GM12891 (cell line): ENCODE measurements around the gene SLC27A1.

Source experiments
- DNase-seq: peaks from one replicate; pipeline ENCODE4 v3.0.0; 2011; ENCODE audit warnings: low spot score; ENCODE audit not compliant: insufficient read length
- FAIRE-seq: peaks from 2 replicates; lab custom pipeline; 2011; peaks lifted over from hg19 to GRCh38; lab: Jason Lieb, UNC
- PAX5 ChIP-seq: IDR thresholded peaks from 2 replicates; pipeline ENCODE4 v1.6.1; 2011; ENCODE audit warnings: low read length, moderate library complexity, mild to moderate bottlenecking; ENCODE audit not compliant: insufficient read depth, severe bottlenecking
- POLR2A ChIP-seq: IDR thresholded peaks from 2 replicates; pipeline ENCODE4 v1.6.1; 2011; ENCODE audit warnings: low read depth, low read length, control low read depth
- POLR2AphosphoS5 ChIP-seq: IDR thresholded peaks from 2 replicates; pipeline ENCODE4 v1.6.1; 2011; ENCODE audit warnings: low read depth, low read length, control low read depth
- POU2F2 ChIP-seq: IDR thresholded peaks from 2 replicates; pipeline ENCODE4 v1.6.1; 2011; ENCODE audit warnings: low read depth, mild to moderate bottlenecking, control low read depth, low read length, moderate library complexity
- SPI1 ChIP-seq: IDR thresholded peaks from 2 replicates; pipeline ENCODE4 v1.6.1; 2011; ENCODE audit warnings: low read depth, low read length, control low read depth
- TAF1 ChIP-seq: IDR thresholded peaks from 2 replicates; pipeline ENCODE4 v1.6.1; 2011; ENCODE audit warnings: low read depth, low read length, control low read depth

Gene SLC27A1

DNA sequence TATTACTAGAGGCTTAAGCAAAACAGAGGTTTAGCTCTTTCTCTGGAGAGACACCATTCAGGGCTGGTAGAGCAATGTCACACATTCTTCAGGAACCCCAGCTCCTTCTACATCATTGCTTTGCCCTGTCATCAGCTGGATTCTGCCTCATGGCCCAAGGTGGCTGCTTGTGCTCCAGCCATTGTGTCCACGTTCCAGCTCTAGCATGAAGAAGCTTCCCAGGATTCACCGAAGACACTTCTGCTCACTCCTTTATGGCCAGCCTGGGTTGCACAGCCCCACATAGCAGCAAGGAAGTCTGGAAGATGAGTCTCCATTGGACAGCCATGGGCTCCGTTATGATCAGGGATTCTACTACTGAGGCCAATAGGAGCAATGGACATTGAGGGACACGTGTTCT lies 54.3 kb downstream of the SLC27A1 start:
- TF ChIP-seq TAF1: no peak
- TF ChIP-seq SPI1: no peak
- no peak for TF ChIP-seq POU2F2
- TF ChIP-seq POLR2A: no peak
- TF ChIP-seq POLR2AphosphoS5: no peak
- no peak for TF ChIP-seq PAX5
- DNase-seq (no peak), FAIRE-seq (no peak)

DNA sequence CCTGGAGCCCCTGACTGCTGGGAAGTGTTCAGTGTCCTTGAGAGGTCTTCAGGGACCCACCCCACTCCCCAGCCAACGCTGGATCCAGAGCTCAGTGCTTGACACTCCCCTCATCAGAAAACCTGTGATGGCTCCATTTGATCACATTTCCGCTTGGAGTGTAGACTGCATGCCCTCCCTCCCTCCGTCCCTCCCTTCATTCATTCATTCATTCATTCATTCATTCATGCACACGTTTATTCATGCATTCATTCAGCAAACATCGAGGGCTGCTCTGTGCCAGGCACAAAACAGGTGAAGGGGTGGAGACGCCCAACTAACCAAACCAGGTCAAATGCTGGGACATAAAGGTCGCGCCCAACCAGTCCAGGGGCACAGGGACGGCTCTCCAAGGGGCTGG lies 54.8 kb downstream of the SLC27A1 start:
- TF ChIP-seq PAX5 (no peak), TAF1 (no peak), POU2F2 (no peak)
- FAIRE-seq (peak; percentile 23), DNase-seq (no peak)

DNA sequence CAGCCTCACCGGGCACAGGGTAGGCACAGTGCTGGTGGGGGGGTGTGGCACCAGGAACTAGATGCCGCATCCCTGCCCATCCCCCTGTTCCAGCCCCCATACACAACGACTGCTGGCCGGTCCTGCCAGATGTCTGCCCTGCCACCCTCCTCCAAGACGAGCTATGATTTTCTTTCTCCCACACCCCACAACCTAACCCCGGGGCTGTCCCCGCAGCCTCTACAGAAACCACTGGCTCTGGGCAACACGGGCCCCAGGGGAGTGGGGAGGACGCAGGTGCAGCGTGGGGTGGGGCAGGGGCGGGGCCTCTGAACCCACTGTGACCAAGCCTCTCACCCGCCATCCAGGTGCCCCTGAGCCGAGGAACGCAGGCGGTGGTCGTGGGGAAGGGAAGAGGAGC lies 56.6 kb downstream of the SLC27A1 start:
- TF ChIP-seq PAX5: no peak
- 0 out of 2 replicates have a peak, but pooled peaks have one; percentile 26 for TF ChIP-seq POU2F2
- DNase-seq (peak; percentile 47), FAIRE-seq (peak; percentile 84)

DNA sequence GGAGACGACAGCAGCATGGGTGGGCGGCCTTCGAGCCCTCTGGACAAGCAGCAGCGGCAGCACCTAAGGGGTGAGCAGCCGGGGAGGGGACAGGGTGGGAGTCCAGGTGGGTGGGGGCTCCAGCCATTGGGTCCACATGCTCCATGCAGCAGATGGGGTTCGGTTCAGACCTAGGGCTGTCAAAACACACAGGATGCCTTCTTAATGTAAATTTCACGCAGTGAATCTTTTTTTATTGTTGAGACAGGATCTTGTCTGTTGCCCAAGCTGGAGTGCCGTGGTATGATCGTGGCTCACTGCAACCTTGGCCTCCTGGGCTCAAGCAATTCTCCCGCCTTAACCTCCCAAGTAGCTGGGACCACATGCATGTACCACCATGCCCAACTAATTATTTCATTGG lies 57.0 kb downstream of the SLC27A1 start:
- no peak for DNase-seq
- FAIRE-seq: no peak
- TF ChIP-seq SPI1 (no peak), POU2F2 (0 out of 2 replicates have a peak, but pooled peaks have one; percentile 1), POLR2A (no peak), TAF1 (no peak), POLR2AphosphoS5 (no peak)

DNA sequence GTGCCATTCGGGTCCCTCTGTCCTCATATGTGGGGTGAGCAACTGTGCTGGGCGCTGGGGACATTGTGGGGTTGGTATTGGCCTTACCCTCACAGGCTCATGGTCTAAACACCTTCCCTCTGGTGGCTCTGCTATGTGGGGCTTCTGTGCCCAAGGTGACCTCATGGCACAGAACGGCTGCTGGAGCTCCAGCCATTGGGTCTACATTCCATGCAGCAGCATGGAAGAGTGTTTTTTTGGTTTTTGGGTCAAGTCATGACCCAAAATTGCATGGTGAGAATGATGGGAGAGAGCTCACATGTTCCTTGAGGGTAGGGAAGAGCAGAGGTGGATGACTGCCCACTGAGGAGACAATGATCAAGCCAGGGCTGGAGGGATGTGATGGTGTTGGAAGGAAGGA lies 58.3 kb downstream of the SLC27A1 start:
- no peak for DNase-seq
- no peak for TF ChIP-seq POLR2AphosphoS5
- TF ChIP-seq POU2F2: no peak
- TF ChIP-seq POLR2A: no peak
- TF ChIP-seq SPI1: no peak
- no peak for TF ChIP-seq PAX5
- TF ChIP-seq TAF1: no peak
- FAIRE-seq: no peak

DNA sequence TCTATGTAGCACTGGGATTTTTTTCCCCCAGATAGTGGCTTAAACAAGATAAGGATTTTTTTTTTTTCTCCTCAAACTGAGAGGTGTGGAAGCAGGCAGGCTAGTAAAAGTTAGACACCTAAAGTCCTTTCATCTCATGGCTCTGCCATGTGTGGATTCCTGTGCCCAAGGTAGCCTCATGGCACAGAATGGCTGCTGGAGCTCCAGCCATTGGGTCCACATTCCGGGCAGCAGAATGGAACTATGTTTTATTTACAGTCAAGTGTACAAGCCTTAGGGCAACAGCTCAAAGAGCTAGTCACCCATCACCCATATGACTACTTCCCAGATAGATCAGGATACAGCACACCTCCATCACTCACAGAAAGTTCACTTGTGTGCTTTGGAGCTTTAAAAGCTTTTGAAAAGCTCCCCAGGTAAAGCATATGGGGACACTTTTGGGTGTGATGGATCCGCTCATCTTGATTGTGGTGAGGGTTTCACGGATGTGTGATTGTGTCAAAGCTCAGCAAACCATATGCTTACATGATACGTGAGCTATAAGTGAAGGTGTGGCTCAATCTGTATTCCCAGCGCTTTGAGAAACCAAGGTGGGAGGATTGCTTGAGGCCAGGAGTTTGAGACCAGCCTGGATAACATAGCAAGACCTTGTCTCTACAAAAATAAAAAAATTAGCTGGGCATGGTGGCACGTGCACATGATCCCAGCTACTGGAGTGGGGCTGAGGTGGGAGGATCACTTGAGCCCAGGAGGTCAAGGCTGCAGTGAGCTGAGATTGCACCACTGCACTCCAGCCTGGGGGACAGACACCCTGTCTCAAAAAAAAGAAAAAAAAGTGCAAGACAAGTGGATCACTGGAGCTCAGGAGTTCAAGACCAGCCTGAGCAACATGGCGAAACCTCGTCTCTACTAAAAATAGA lies 59.2 kb downstream of the SLC27A1 start:
- DNase-seq (no peak), FAIRE-seq (no peak)
- no peak for TF ChIP-seq SPI1
- no peak for TF ChIP-seq TAF1
- no peak for TF ChIP-seq PAX5
- no peak for TF ChIP-seq POLR2A
- TF ChIP-seq POLR2AphosphoS5: no peak
- TF ChIP-seq POU2F2: no peak

DNA sequence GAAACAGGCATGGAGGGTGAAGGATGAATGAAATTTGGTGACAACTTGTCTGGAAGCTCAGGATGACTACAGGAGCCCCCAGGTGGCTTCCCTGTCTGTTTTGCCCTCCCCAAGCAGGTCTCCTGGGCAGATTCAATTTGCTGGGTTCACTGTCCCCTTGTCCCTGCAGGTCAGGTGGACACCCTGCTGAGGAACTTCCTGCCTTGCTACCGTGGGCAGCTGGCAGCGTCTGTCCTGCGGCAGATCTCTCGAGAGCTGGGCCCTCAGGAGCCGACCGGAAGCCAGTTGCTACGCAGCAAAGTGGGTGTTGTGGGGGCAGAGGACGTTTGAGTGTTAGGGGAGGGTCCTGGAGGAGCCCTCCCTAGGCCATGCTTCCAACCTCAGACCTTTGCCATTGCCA lies 60.3 kb downstream of the SLC27A1 start:
- DNase-seq (no peak), FAIRE-seq (peak; percentile 63)
- no peak for TF ChIP-seq SPI1
- 0 out of 2 replicates have a peak, but pooled peaks have one; percentile 16 for TF ChIP-seq POU2F2
- no peak for TF ChIP-seq TAF1

DNA sequence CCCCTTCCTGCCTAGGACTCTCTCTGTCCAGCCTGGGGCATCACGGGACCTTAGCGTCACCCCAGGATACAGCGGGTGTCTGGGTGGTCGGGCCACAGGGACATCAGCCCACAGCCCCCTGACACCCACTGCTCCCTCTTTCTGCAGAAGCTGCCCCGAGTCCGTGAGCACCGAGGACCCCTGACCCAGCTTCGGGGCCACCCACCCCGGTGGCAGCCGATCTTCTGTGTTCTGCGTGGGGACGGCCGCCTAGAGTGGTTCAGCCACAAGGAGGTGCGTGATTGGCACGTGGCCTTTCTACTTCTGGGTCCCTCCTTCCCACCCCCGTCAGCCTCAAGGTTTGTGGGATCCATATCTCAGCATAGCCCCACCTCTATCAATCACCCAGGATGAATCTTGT lies 61.8 kb downstream of the SLC27A1 start:
- DNase-seq (no peak), FAIRE-seq (no peak)
- no peak for TF ChIP-seq POLR2A
- no peak for TF ChIP-seq POU2F2
- no peak for TF ChIP-seq PAX5
- TF ChIP-seq TAF1: no peak
- no peak for TF ChIP-seq SPI1
- no peak for TF ChIP-seq POLR2AphosphoS5

DNA sequence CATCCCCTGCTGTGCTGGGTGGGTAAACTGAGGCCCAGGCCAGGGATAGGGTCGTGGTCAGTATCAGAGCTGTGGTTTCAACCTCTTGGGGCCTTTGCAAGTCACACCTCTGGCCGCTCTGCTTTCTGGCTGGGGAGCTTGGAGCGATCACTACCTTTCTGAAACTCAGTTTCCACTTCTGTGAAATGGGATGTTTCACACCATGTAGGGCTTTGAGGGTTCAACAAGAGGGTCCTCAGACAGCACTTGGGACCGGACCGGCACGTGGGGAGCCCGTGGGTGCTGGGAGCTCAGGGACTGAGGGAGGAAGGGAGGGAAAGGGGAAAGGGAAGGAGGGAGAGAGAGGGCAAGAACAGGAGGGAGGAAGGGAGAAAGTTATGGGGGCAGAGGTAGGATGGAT lies 62.2 kb downstream of the SLC27A1 start:
- FAIRE-seq: no peak
- TF ChIP-seq POU2F2 (no peak), POLR2AphosphoS5 (no peak), POLR2A (no peak), TAF1 (no peak), SPI1 (no peak), PAX5 (no peak)

DNA sequence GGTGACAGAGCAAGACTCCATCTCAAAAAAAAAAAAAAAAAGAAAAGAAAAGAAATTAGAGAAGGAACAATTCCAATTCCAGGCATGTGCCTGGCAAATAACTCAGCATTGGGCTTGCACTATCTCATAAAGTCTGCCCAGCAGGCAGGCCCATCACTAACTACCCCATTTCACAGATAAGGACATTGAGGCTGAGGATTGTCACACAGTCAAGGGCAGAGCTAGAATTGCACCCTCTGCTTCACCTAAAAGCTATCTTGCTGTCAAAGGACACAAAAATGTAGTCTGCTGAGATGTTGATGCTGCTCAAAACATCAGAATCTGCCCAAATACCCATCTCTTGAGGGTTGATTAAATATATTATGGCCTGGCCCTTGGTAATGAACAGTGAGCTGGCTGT lies 64.4 kb downstream of the SLC27A1 start:
- no peak for TF ChIP-seq SPI1
- no peak for TF ChIP-seq POLR2A
- TF ChIP-seq POLR2AphosphoS5: no peak
- no peak for TF ChIP-seq TAF1
- no peak for TF ChIP-seq POU2F2
- TF ChIP-seq PAX5: no peak
- FAIRE-seq: no peak
- no peak for DNase-seq

More for the DNA sequence above, 62.2 kb downstream of the SLC27A1 start:
- DNase-seq: no peak
